HCT116 (cell line): Measurements from ENCODE around the gene INSYN2A. TPM values are rescaled to one million over a fixed set of nuclear protein-coding genes. Genes with fewer than 3 reads are reported as not detected.

Source experiments
- ATAC-seq: fragments of 200-7000 bp; cut with Tn5 transposase; 2 replicates; pipeline ENCODE4 v1.9.1; 2020; ENCODE audit warnings: mild to moderate bottlenecking, moderate library complexity
- BruUV-seq: library from RNA; stranded (reverse); fragments of 400-500 nt; replicated peaks from 2 replicates; lab custom pipeline; 2021; lab: Mats Ljungman, UMichigan
- CTCF ChIA-PET: fragments of 300-600 bp; sonication (Branson Sonifier 250); formaldehyde crosslinking; loops from one replicate; lab custom pipeline; 2021; ENCODE audit warnings: antibody characterized with exemption; lab: Charles Lee
- POLR2A ChIA-PET: fragments of 300-600, 350-600 bp; sonication (Branson Sonifier 250); formaldehyde crosslinking; loops from one replicate; lab custom pipeline; 2021; ENCODE audit warnings: antibody characterized with exemption; lab: Charles Lee
- RAD21 ChIA-PET, 2 experiments: fragments of 300-600 bp; sonication (Branson Sonifier 250); formaldehyde crosslinking; loops; one replicate each; lab custom pipeline; 2023; ENCODE audit warnings: low total read pairs in 2 of 2; ENCODE audit not compliant: uncharacterized antibody in 2 of 2, unreplicated experiment in 2 of 2, low non-redundant PET in 1 of 2; lab: Charles Lee
- DNase-seq: peaks from one replicate; pipeline ENCODE4 v3.0.0-alpha.2; 2010; ENCODE audit warnings: low read depth, low spot score
- H2AFZ ChIP-seq: fragments of 200-600 bp; shearing (Covaris generic), sonication (generic); 2 replicates; pipeline ENCODE4 v1.6.1; 2017; ENCODE audit warnings: low read depth, mixed run types, mixed read lengths, antibody characterized with exemption, low read length; ENCODE audit not compliant: poor library complexity, severe bottlenecking
- H3K27ac ChIP-seq: 2 replicates; pipeline ENCODE4 v1.5.1; 2012; ENCODE audit warnings: low read depth, low read length
- H3K27me3 ChIP-seq: fragments of 200-600 bp; sonication (generic); 2 replicates; pipeline ENCODE4 v1.6.1; 2016; ENCODE audit warnings: mixed run types, low read length, mixed read lengths; ENCODE audit not compliant: insufficient read depth
- H3K36me3 ChIP-seq, 2 experiments: fragments of 200-500 bp in 1 of 2; fragments of 200-600 bp in 1 of 2; sonication (Bioruptor generic) in 1 of 2; sonication (generic) in 1 of 2; 2 replicates each; pipeline versions ENCODE4 v1.5.1 to v1.6.1; 2014 to 2016; ENCODE audit warnings: low read length in 2 of 2, inconsistent platforms in 1 of 2, mixed read lengths in 1 of 2, mixed run types in 1 of 2; ENCODE audit not compliant: insufficient read depth in 2 of 2, control insufficient read depth in 1 of 2
- H3K4me1 ChIP-seq, 2 experiments: fragments of 200-600 bp in 1 of 2; sonication (generic) in 1 of 2; 2 replicates each; pipeline versions ENCODE4 v1.5.1 to v1.6.1; 2012 to 2017; ENCODE audit warnings: low read length in 2 of 2, inconsistent platforms in 1 of 2, mild to moderate bottlenecking in 1 of 2, mixed read lengths in 1 of 2, mixed run types in 1 of 2, moderate library complexity in 1 of 2; ENCODE audit not compliant: insufficient read depth in 2 of 2, control insufficient read depth in 1 of 2
- H3K4me2 ChIP-seq: fragments of 200-600 bp; sonication (generic); 2 replicates; pipeline ENCODE4 v1.6.1; 2017; ENCODE audit warnings: mixed run types, low read length, mixed read lengths
- H3K4me3 ChIP-seq, 2 experiments: fragments of 200-600 bp in 1 of 2; sonication (generic) in 1 of 2; replicated peaks in 1 of 2; 2 replicates each; pipeline ENCODE4 v1.5.1; 2011 to 2016; ENCODE audit warnings: low read length in 2 of 2, control low read depth in 1 of 2, low read depth in 1 of 2, mild to moderate bottlenecking in 1 of 2, mixed read lengths in 1 of 2, mixed run types in 1 of 2
- H3K79me2 ChIP-seq: fragments of 200-600 bp; sonication (generic); 2 replicates; pipeline ENCODE4 v1.6.1; 2017; ENCODE audit warnings: mild to moderate bottlenecking, mixed run types, low read length, moderate library complexity, mixed read lengths; ENCODE audit not compliant: insufficient read depth
- H3K9ac ChIP-seq: fragments of 200-600 bp; sonication (generic); 2 replicates; pipeline ENCODE4 v1.6.1; 2016; ENCODE audit warnings: low read length, mixed read lengths
- H3K9me2 ChIP-seq: fragments of 200-600 bp; sonication (generic), shearing (Covaris generic); 2 replicates; pipeline ENCODE4 v1.6.1; 2017; ENCODE audit warnings: mixed run types, mild to moderate bottlenecking, moderate library complexity; ENCODE audit not compliant: insufficient read depth
- H3K9me3 ChIP-seq, 2 experiments: fragments of 200-500 bp in 1 of 2; fragments of 200-600 bp in 1 of 2; sonication (Bioruptor generic) in 1 of 2; sonication (generic) in 1 of 2; 2 replicates each; pipeline ENCODE4 v1.6.1; 2014 to 2017; ENCODE audit warnings: low read length in 2 of 2, mixed read lengths in 2 of 2, inconsistent platforms in 1 of 2, low read depth in 1 of 2, mild to moderate bottlenecking in 1 of 2, mixed run types in 1 of 2, moderate library complexity in 1 of 2; ENCODE audit not compliant: control insufficient read depth in 1 of 2, insufficient read depth in 1 of 2
- H4K20me1 ChIP-seq: fragments of 200-600 bp; sonication (generic), shearing (Covaris generic); 2 replicates; pipeline ENCODE4 v1.6.1; 2017; ENCODE audit warnings: mixed run types, mild to moderate bottlenecking, moderate library complexity; ENCODE audit not compliant: insufficient read depth
- ATF3 ChIP-seq: IDR thresholded peaks from 2 replicates; pipeline ENCODE4 v1.6.1; 2012
- CTCF ChIP-seq, 3 experiments: fragments of 200-600 bp in 1 of 3; sonication (generic) in 1 of 3; IDR thresholded peaks in 2 of 3; conservative IDR thresholded peaks in 1 of 3; 2 replicates each; pipeline ENCODE4 v1.5.1; 2012 to 2017; ENCODE audit warnings: low read depth in 2 of 3, low read length in 2 of 3, antibody characterized with exemption in 1 of 3, borderline replicate concordance in 1 of 3, control low read depth in 1 of 3, mild to moderate bottlenecking in 1 of 3, mixed read lengths in 1 of 3, mixed run types in 1 of 3, moderate library complexity in 1 of 3; ENCODE audit not compliant: insufficient read depth in 1 of 3
- JUND ChIP-seq: IDR thresholded peaks from 2 replicates; pipeline ENCODE4 v1.6.1; 2012
- RAD21 ChIP-seq: IDR thresholded peaks from 2 replicates; pipeline ENCODE4 v1.6.1; 2012; ENCODE audit warnings: low read depth, mild to moderate bottlenecking
- SIN3A ChIP-seq: IDR thresholded peaks from 2 replicates; pipeline ENCODE4 v1.6.1; 2012; ENCODE audit warnings: low read depth
- SP1 ChIP-seq: IDR thresholded peaks from 2 replicates; pipeline ENCODE4 v1.6.1; 2012; ENCODE audit warnings: low read depth
- TCF7L2 ChIP-seq: IDR thresholded peaks from 2 replicates; pipeline ENCODE4 v1.7.0; 2011; ENCODE audit warnings: borderline replicate concordance, inconsistent platforms; ENCODE audit not compliant: insufficient read depth, insufficient read length; ENCODE audit errors: extremely low read depth
- YY1 ChIP-seq: IDR thresholded peaks from 2 replicates; pipeline ENCODE4 v1.6.1; 2011; ENCODE audit warnings: low read length, low read depth, moderate library complexity, mild to moderate bottlenecking; ENCODE audit not compliant: insufficient replicate concordance; ENCODE audit errors: extremely low read depth
- intact Hi-C: fragments of 100-400 bp; cut with micrococcal nuclease; formaldehyde crosslinking; loops from 2 replicates; pipeline ENCODE4 v1.10.0; 2022
- total RNA-seq: library from RNA; stranded (reverse); gene quantifications from one replicate; pipeline ENCODE4 v1.2.1, GENCODE V29; 2021; ENCODE audit not compliant: unreplicated experiment
- TF ChIP-seq, protein P1 (sequence below): IDR thresholded peaks from 2 replicates; pipeline ENCODE4 v1.6.1; 2012

INSYN2A gene
- total RNA-seq, 1 experiment from 2014 or later, result not detected

GRCh38 chr10:127221281-127221680, 24.9 kb upstream of the INSYN2A start:
- H4K20me1 ChIP-seq, result no peaks in the 10 kb centered on the region
- RAD21 ChIA-PET, result no interaction called here
- H3K27me3 ChIP-seq, result no peaks in the 10 kb centered on the region
- no peak for TF ChIP-seq JUND
- TF ChIP-seq CTCF (IDR thresholded peaks at IDR 0.05 in 2 of 3, conservative IDR thresholded peaks at IDR 0.05 in 1 of 3; ENCODE audit: borderline replicate concordance in 1 of 3, insufficient read depth in 1 of 3, low read depth in 2 of 3, low read length in 2 of 3), result no peak
- no peak for TF ChIP-seq RAD21
- no peak for TF ChIP-seq SIN3A
- TF ChIP-seq ATF3, result no peak
- no peak for TF ChIP-seq YY1
- no peak for TF ChIP-seq SP1
- no peak for TF ChIP-seq TCF7L2
- TF ChIP-seq, protein P1, sequence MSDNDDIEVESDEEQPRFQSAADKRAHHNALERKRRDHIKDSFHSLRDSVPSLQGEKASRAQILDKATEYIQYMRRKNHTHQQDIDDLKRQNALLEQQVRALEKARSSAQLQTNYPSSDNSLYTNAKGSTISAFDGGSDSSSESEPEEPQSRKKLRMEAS, result no peak
- TF ChIP-seq, all 23 proteins: peak for 0
- no peak overlapping the region for H3K4me3 ChIP-seq
- no peak for DNase-seq
- no peak overlapping the region for H2AFZ ChIP-seq
- intact Hi-C loops, result no loop called here
- CTCF ChIA-PET, result no interaction called here
- no peaks in the 10 kb centered on the region for H3K36me3 ChIP-seq
- ATAC-seq, result no peak
- H3K79me2 ChIP-seq, result no peaks in the 10 kb centered on the region
- H3K4me1 ChIP-seq, result 0 out of 4 replicates have a peak, but pooled peaks cover 0 to 3% of the 10 kb centered on the region in 2 experiments
- POLR2A ChIA-PET, result no interaction called here
- no TSS peak for BruUV-seq
- no peak overlapping the region for H3K4me2 ChIP-seq
- H3K9me2 ChIP-seq, result no peaks in the 10 kb centered on the region
- H3K9ac ChIP-seq, result no peak overlapping the region
- peaks cover 0 to 3% of the 10 kb centered on the region in 2 experiments; a peak in 1 of 4 replicates for H3K9me3 ChIP-seq
- H3K27ac ChIP-seq, result no peak overlapping the region
